HepG2 (cell line): ENCODE results near the gene CDKN1C. TPM values are rescaled to one million over a fixed set of nuclear protein-coding genes. Genes with fewer than 3 reads are reported as not detected.

Experiments
- ETV6 ChIP-seq: sonication (generic); formaldehyde crosslinking; conservative IDR thresholded peaks from 2 replicates; pipeline ENCODE4 v1.4.0; 2020; ENCODE audit warnings: missing genetic modification reagents
- KLF13 ChIP-seq: sonication (generic); formaldehyde crosslinking; IDR thresholded peaks from 2 replicates; pipeline ENCODE4 v1.4.0; 2020; ENCODE audit warnings: mild to moderate bottlenecking, missing genetic modification reagents
- MTA1 ChIP-seq: sonication (generic); formaldehyde crosslinking; IDR thresholded peaks from 2 replicates; pipeline ENCODE4 v1.4.0; 2020; ENCODE audit warnings: missing genetic modification reagents, mild to moderate bottlenecking, borderline replicate concordance
- MXD4 ChIP-seq: IDR thresholded peaks from 2 replicates; pipeline ENCODE4 v1.6.1; 2016; ENCODE audit warnings: mild to moderate bottlenecking, missing biosample characterization, missing genetic modification reagents
- NFATC3 ChIP-seq: sonication (generic); formaldehyde crosslinking; IDR thresholded peaks from 2 replicates; pipeline ENCODE4 v1.5.1; 2020; ENCODE audit warnings: mild to moderate bottlenecking, missing genetic modification reagents
- NR2F1 ChIP-seq, 2 experiments: fragments of 450-650 bp in 1 of 2; formaldehyde crosslinking in 1 of 2; IDR thresholded peaks; 2 replicates each; pipeline versions ENCODE4 v1.5.0 to v1.6.1; 2016 to 2020; ENCODE audit warnings: mild to moderate bottlenecking in 1 of 2, missing compliant biosample characterization in 1 of 2, missing genetic modification reagents in 1 of 2, moderate library complexity in 1 of 2
- PAXIP1 ChIP-seq: sonication (generic); formaldehyde crosslinking; conservative IDR thresholded peaks from 2 replicates; pipeline ENCODE4 v1.4.0; 2020; ENCODE audit warnings: mild to moderate bottlenecking, missing genetic modification reagents, moderate library complexity
- RARG ChIP-seq: sonication (generic); formaldehyde crosslinking; IDR thresholded peaks from 2 replicates; pipeline ENCODE4 v1.4.0; 2020; ENCODE audit warnings: low read depth, mild to moderate bottlenecking, missing genetic modification reagents
- SNAPC4 ChIP-seq: sonication (generic); formaldehyde crosslinking; IDR thresholded peaks from 2 replicates; pipeline ENCODE4 v1.4.0; 2020; ENCODE audit warnings: mild to moderate bottlenecking, missing genetic modification reagents
- SOX13 ChIP-seq, 3 experiments: fragments of 450-650 bp in 1 of 3; sonication (generic) in 1 of 3; formaldehyde crosslinking in 1 of 3; IDR thresholded peaks in 2 of 3; conservative IDR thresholded peaks in 1 of 3; 2 replicates each; pipeline versions ENCODE4 v1.5.0 to v1.6.1; 2016 to 2020; ENCODE audit warnings: antibody characterized with exemption in 1 of 3, mild to moderate bottlenecking in 1 of 3, missing compliant biosample characterization in 1 of 3, missing genetic modification reagents in 1 of 3, moderate library complexity in 1 of 3
- TCF7 ChIP-seq: sonication (generic); IDR thresholded peaks from 2 replicates; pipeline ENCODE4 v1.6.1; 2016; ENCODE audit warnings: antibody characterized with exemption, low read depth
- ZBTB43 ChIP-seq: sonication (generic); formaldehyde crosslinking; conservative IDR thresholded peaks from 2 replicates; pipeline ENCODE4 v1.4.0; 2020; ENCODE audit warnings: missing genetic modification reagents
- ZFY ChIP-seq: sonication (generic); formaldehyde crosslinking; IDR thresholded peaks from 2 replicates; pipeline ENCODE4 v1.4.0; 2020; ENCODE audit warnings: missing genetic modification reagents
- ZFYVE20 ChIP-seq: sonication (generic); formaldehyde crosslinking; IDR thresholded peaks from 2 replicates; pipeline ENCODE4 v1.8.0; 2023; ENCODE audit warnings: low read depth, mild to moderate bottlenecking, moderate library complexity, missing genetic modification reagents, borderline replicate concordance
- ZNF232 ChIP-seq: sonication (generic); formaldehyde crosslinking; IDR thresholded peaks from 2 replicates; pipeline ENCODE4 v1.4.0; 2020; ENCODE audit warnings: missing genetic modification reagents, borderline replicate concordance
- ZNF746 ChIP-seq: sonication (generic); formaldehyde crosslinking; IDR thresholded peaks from 2 replicates; pipeline ENCODE4 v1.8.0; 2022; ENCODE audit warnings: mild to moderate bottlenecking, missing genetic modification reagents
- ZSCAN25 ChIP-seq: sonication (generic); formaldehyde crosslinking; IDR thresholded peaks from 2 replicates; pipeline ENCODE4 v1.8.0; 2022; ENCODE audit warnings: mild to moderate bottlenecking, missing genetic modification reagents
- ZSCAN9 ChIP-seq: IDR thresholded peaks from 2 replicates; pipeline ENCODE4 v1.6.1; 2016; ENCODE audit warnings: borderline replicate concordance
- polyA plus RNA-seq, 8 experiments: library from polyadenylated mRNA; depleted of rRNA in 3 of 8; stranded (reverse) in 7 of 8; unstranded in 1 of 8; fragments of >200 nt; fragmentation: Illumina TruSeq in 4 of 8; extraction: Trizol in 4 of 8; gene quantifications; 2 replicates each; pipeline versions ENCODE4 v1.2.1 to v1.2.3, GENCODE V29; 2011 to 2016; ENCODE audit warnings: low read depth in 4 of 8, missing spikeins in 1 of 8, mixed read lengths in 1 of 8; ENCODE audit not compliant: insufficient read depth in 1 of 8
- total RNA-seq, 5 experiments: library from RNA; depleted of rRNA; stranded (reverse); fragments of >200 nt; fragmentation: Illumina TruSeq; extraction: Trizol; gene quantifications; 2 replicates each; pipeline ENCODE4 v1.2.3, GENCODE V29; 2016; ENCODE audit warnings: low read depth in 1 of 5

CDKN1C gene
- total and polyA plus RNA-seq, 2 of the 13 experiments (the other 11 are each of a cell fraction or from before 2014, with no cell fraction given), result not detected

GRCh38 chr11:2839395-2839943 lies 46.1 kb downstream of the CDKN1C start (continued):
- 0 out of 2 replicates have a peak, but pooled peaks have one; percentile 6 for TF ChIP-seq MXD4 (CRISPR knock-in tag)
- TF ChIP-seq ZFYVE20 (CRISPR knock-in tag), result no peak
- no peak for TF ChIP-seq SNAPC4 (CRISPR knock-in tag)
- peak in 1 of 2 experiments; percentile 14; a peak in 1 of 4 replicates for TF ChIP-seq NR2F1 (CRISPR knock-in tag; IDR thresholded peaks at IDR 0.05)
- peak; percentile 29; the same call in 1 of the 2 replicates for TF ChIP-seq TCF7
- no peak for TF ChIP-seq RARG (CRISPR knock-in tag)
- TF ChIP-seq MTA1 (CRISPR knock-in tag), result peak; percentile 40; the same call in 1 of the 2 replicates
- TF ChIP-seq SOX13 (IDR thresholded peaks at IDR 0.05), result no peak
- TF ChIP-seq SOX13 (CRISPR knock-in tag; conservative IDR thresholded peaks at IDR 0.05 in 1 of 2, IDR thresholded peaks at IDR 0.05 in 1 of 2), result peak in 1 of 2 experiments; percentile 38; a peak in 2 of 4 replicates
- TF ChIP-seq PAXIP1 (CRISPR knock-in tag), result peak; percentile 63
- TF ChIP-seq ETV6, result no peak
- no peak for TF ChIP-seq KLF13 (CRISPR knock-in tag)
- no peak for TF ChIP-seq ZBTB43 (CRISPR knock-in tag)
- TF ChIP-seq ZNF232, result 0 out of 2 replicates have a peak, but pooled peaks have one; percentile 46
- TF ChIP-seq ZSCAN9, result 0 out of 2 replicates have a peak, but pooled peaks have one; percentile 22
- TF ChIP-seq ZSCAN25 (CRISPR knock-in tag), result peak; percentile 48; the same call in 1 of the 2 replicates
- peak; percentile 41; the same call in 1 of the 2 replicates for TF ChIP-seq ZFY (CRISPR knock-in tag)
- no peak for TF ChIP-seq NFATC3 (CRISPR knock-in tag)
- peak; percentile 51; the same call in 1 of the 2 replicates for TF ChIP-seq ZNF746 (CRISPR knock-in tag)
